C1 segment of cervical spinal cord (tissue), 14 donors: ENCODE data around the gene ITGB8.

Source experiments
- DNase-seq, 14 donors: peaks; one replicate each; lab custom pipeline; 2025; lab: John Stamatoyannopoulos, UW

Gene ITGB8

GRCh38 chr7:20307901-20308300 is 22.8 kb upstream of the ITGB8 start:
- peak in 5 of 14 donors; percentile 1 to 9 (median 5) for DNase-seq

DNA sequence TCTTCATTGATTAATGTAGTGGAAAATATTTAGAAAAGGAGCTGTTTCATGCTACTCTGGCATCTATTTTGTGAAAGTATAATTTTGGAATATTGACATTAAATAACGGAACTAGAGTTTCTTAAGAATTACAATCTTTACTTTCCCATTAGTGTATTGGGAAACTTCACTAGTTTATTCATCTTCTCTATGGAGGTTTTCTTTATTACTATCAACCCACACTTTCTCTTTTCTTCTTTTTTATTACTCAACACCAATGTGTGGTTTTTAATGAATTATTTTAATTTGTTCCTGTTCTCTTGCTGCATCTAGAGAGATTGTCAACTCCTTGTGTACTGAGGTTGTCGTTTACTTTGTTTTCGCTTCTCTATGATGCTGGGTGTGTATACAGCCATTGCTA is 20.4 kb upstream of the ITGB8 start:
- DNase-seq, result no peak

DNA sequence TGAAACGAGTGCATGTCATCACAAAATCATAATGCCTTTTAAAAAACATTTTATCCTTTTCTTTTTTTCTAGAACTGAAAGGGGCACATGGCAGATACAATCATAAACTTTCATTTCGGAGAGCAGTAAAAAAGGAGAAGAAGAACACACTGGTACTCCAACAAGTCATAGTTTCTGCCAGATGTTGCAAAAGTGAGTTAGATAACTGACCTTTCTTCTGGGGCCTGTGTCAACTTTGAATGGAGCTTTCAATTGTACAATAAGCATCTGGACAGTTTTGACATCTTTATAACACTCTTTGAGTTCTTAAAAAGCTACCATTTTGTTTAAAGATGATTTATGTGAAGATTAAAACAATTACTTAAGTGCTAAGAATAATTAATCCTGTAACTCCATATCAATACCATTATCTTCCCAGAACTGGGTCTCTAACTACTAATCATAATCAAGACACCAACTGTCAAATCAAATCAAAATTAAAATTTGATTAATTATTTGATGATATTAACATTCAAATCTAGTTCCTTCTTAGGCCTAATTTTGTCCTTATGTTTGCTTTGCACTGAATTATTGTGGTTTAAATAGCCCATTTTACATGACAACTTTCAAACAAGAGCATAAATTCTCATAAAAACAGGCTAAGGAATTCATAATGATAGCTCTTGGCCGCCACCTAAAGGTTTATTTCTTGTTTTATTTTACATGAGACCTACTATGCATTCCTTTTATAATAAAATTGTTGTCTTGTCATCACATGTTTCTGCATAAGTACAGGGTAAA is 19.5 kb upstream of the ITGB8 start:
- no peak for DNase-seq

GRCh38 chr7:20311743-20312042 is 19.0 kb upstream of the ITGB8 start:
- DNase-seq, result no peak

DNA sequence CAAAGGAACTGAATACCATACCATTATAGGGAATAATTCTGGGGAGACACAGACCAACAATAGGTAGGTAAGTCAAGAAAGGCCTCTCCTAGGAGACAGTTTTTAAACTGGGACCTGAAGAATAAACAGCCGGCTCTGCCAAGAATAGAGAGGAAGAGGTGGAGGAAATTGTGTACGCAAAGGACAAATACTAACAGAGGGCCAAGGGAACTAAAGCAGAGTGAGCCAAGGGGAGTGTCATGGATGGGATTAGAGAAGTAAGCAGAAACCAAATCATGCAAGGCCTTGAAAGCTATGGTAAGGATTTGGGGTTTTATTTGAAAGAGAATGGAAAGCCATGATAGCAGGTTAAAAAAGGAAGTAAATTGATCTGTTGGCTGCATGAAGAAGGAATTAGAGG is 18.1 kb upstream of the ITGB8 start:
- no peak for DNase-seq

DNA sequence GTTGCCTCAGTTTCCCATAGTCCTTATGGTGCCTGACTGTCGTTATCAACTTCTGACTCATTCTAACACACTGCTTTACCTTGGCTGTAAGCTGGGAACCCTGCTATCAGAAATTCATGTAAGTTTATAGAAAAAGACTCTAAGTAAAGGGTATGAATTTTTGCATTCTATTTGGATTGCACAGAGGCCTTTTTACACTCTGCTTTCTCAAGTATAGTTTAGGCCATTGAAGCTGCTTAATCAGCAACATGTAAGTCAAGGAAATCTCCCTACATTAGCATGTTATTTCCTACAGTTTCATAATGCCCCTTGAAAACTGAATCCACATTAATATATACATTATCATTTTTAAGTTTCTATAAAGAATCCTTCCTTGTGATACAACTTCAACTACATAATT is 17.1 kb upstream of the ITGB8 start:
- DNase-seq, result no peak

- no peak for DNase-seq
Measured at GRCh38 chr7:20314198-20314597, 16.5 kb upstream of the ITGB8 start.

DNA sequence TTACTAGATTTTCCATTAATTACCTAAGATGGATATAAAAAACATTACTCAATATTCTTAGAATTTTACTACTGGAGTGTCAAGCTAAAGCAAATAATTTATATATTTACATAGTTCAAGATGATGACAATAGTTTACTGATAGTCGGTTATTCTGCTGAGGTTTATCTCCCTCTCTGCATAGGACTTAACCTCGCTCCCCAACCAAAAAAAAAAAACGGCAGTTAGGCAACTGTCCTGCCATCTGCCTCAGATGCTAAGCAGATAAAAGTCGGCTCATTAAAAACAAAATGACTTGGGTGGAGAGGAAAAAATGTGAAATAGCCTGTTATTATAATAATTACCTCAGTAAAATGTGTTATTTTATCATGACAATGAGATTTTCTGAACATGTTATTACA is 14.0 kb upstream of the ITGB8 start:
- DNase-seq, result no peak

- no peak for DNase-seq
Measured at GRCh38 chr7:20317413-20317812, 13.3 kb upstream of the ITGB8 start.

DNA sequence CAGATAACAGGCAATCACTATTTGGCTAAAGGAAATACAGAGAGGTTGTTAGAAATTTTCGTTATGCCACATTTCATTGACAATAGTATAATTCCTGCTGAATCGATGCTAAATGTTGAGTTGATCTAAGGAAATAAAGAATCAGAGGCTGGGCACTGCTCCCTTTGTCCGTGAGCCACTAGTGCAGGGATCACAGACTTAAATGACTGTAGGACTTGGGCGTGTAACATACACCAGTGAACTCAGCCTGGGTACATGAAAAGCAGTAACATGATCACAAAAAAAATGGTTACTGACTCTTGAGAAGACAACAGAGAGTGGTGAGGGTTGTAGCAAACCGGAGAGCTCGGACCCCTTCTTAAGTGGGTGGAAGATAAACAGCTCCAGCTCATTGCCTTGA is 11.8 kb upstream of the ITGB8 start:
- DNase-seq, result no peak

GRCh38 chr7:20320322-20320721 is 10.4 kb upstream of the ITGB8 start:
- DNase-seq, result no peak

DNA sequence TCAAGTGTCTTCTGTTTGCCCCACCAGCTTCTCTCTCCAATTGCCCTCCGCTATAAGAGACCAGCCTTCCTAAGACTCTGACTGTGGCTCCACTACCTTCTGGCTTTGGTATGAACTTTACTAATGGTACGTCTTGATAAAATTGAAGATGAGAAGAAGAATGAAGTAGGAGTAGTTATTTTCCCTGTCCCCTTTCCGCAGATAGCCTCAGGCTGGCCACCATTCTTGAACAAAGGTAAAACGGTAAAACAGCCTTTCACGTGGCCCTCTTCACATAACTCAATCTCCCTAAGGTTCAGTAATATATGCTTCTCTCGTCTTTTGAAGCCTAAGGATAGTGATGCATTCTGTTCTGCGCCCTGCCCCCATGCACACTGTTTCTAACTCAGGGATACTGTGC is 9.9 kb upstream of the ITGB8 start:
- no peak for DNase-seq

DNA sequence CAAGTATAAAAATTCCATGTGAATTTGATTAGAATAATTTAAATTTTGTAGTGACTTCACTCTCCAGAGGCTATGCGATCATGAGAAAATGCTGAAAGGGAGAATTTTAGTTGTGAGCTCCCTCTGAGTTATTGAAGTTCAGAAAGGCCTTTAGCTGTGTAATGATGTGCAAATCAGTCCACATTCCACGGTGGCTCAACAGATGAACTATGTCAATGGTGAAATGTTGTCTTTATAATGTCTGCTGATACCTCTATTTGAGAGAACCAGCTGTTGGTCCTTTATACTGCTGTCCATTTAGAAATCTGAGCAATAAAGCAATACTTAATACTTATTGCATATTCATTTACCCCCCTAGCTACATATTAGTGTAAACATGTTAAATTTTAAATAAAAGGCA is 7.1 kb upstream of the ITGB8 start:
- DNase-seq, result no peak

DNA sequence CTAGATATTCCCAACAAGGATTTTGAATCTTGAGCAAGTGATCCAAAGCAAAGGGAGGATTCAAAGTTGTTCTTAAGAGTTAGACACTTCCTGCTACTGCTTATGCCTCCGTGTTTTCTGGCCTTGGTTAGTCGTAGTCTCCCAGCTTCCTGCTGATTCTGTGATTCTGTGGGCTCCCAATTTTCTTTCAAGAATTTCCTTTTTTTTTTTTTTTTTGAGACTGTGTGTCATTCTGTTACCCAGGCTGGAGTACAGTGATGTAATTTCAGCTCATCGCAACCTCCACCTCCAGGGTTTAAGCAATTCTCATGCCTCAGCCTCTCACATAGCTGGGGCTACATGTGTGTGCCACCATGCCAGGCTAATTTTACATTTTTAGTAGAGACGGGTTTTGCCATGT is 4.4 kb upstream of the ITGB8 start:
- no peak for DNase-seq

GRCh38 chr7:20327055-20327454 is 3.6 kb upstream of the ITGB8 start:
- no peak for DNase-seq

- DNase-seq, result no peak
Measured at GRCh38 chr7:20328027-20328426, 2.7 kb upstream of the ITGB8 start.

DNA sequence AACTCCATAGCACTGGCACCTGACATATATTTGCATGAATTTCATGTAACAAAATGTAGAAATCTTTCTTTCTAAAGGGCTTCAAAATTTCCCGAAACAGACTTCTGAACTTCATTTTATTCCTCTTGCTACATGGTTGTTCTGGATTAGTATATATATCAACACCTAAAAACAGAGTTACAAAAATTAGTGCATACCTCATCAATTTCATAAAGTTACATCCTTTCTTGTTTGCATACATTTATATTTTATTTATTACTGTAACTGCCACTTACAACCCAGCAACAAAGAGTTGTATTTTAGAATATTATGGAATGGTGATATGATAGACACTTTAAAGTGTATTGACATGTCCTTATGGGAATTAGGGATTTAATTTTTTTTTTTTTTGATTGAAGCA is 2.0 kb upstream of the ITGB8 start:
- DNase-seq, result no peak

DNA sequence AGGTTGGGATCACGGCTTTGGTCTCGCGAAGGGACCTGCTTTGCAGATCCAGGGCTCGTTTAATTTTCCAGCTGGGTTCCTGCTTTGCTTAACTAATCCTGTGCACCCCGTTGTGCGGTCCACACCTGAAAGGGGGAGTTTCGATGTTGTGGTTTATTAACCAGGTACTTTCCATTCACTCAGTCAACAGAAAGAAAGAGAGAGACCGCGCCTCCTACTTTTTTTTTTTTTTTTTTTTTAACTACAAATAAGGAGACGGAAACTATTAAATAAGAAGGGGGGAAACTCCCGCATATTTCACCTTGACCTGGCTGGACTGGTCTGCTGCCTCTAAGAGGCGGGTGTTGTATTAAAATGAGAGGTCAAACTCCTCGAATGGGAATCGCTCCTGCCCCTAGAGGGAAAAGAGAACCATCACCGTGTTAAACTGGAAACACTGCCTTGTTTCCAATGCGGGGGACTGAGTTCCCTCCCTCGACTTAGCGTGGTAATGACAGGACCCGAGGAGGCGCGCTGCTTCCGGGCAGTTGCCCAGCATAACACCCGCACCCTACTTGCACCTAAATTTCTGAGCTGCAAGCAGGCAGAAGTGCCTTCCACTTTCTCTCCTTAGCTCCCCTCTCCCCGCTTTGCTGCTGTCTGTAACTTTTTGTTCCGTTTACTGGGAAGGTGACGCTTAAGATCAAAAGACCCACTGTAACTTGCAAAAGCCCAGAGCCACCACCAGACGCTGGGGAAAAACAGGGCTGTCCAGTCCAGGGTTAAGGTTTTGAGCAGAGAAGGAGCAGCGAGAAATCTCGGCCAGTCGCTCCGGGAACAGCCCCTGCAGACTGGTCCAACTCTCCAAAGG is 1.1 kb upstream of the ITGB8 start:
- DNase-seq, result peak in 9 of 14 donors; percentile 59 to 88 (median 76)

DNA sequence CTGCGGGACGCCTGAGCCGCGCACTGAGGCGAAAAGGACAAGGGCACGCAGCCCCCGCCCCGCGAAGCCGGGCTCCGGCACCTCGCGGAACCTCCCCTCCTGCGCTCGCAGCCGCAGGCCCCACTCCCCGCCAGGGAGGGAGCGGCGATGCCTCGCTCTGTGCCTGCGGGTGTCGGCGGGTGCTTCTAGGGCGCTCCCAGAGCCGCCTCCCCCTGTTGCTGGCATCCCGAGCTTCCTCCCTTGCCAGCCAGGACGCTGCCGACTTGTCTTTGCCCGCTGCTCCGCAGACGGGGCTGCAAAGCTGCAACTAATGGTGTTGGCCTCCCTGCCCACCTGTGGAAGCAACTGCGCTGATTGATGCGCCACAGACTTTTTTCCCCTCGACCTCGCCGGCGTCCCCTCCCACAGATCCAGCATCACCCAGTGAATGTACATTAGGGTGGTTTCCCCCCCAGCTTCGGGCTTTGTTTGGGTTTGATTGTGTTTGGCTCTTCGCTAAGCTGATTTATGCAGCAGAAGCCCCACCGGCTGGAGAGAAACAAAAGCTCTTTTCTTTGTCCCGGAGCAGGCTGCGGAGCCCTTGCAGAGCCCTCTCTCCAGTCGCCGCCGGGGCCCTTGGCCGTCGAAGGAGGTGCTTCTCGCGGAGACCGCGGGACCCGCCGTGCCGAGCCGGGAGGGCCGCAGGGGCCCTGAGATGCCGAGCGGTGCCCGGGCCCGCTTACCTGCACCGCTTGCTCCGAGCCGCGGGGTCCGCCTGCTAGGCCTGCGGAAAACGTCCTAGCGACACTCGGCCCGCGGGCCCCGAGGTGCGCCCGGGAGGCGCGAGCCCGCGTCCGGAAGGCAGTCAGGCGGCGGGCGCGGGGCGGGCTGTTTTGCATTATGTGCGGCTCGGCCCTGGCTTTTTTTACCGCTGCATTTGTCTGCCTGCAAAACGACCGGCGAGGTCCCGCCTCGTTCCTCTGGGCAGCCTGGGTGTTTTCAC is 519 bp downstream of the ITGB8 start:
- DNase-seq, result peak in 13 of 14 donors; percentile 21 to 96 (median 81)

DNA sequence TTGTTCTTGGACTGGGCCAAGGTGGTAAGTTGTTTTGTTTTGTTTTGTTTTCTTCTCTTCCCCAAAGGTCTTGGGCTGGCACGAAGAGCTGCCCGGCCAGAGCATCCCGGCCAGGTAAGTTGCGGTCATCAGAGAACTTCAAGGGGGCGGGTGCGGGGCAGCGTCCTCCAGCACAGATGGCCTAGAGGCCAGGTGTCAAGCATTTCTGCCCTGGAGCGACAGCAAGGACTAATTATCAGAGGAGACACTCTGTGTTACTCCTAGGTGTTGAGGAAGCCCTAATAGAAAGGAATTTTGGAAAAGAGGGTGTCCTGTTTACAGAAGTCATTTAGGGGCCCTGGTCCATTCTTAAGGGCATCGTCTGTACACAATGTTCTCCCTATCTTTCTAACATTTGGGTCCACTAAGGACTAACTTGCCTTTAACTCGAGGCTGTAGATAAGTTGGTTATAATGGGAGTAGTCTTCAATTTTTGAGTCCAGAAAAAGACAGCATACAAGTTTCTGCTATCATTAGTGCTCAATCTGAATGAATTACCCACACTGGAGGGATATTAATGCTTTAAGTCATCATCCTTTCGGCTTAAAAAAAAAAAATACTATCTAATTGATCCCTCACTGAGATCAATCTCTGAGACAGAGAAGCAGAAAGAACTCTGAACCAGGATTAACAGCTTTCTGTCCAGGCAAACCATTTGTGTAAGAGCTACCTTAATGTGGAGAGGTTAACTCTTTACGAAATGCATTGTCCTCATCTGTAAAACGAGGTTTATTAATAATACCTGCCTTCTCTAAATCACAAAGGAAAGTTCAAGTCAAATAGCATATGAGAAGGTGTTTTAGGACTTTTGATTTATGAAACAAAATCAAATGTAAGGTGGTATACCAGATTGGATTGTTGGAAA is 1.5 kb downstream of the ITGB8 start:
- peak in 3 of 14 donors; percentile 50 to 79 (median 58) for DNase-seq

GRCh38 chr7:20338285-20338684 is 7.6 kb downstream of the ITGB8 start:
- DNase-seq, result no peak
